Rectal smooth muscle tissue (tissue), 1 donor: ENCODE measurements around the gene SND1.

Source experiments
- H3K27ac ChIP-seq: one replicate; pipeline ENCODE4 v1.7.0; 2013; ENCODE audit warnings: low read depth, low read length, inconsistent platforms
- H3K27me3 ChIP-seq: one replicate; pipeline ENCODE4 v1.7.0; 2013; ENCODE audit warnings: low read length; ENCODE audit not compliant: control insufficient read depth, insufficient read depth
- H3K36me3 ChIP-seq: one replicate; pipeline ENCODE4 v1.7.0; 2013; ENCODE audit warnings: low read length; ENCODE audit not compliant: control insufficient read depth, insufficient read depth
- H3K4me1 ChIP-seq: one replicate; pipeline ENCODE4 v1.7.0; 2013; ENCODE audit warnings: low read length; ENCODE audit not compliant: control insufficient read depth, insufficient read depth
- H3K4me3 ChIP-seq: one replicate; pipeline ENCODE4 v1.7.0; 2013; ENCODE audit warnings: low read length
- H3K9ac ChIP-seq: one replicate; pipeline ENCODE4 v1.7.0; 2013; ENCODE audit warnings: low read length

Gene SND1

GRCh38 chr7:128122576-128123290 lies 470.7 kb downstream of the SND1 start:
- Histone ChIP-seq H3K27ac (no peak overlapping the region), H3K9ac (no peak overlapping the region), H3K4me1 (no peaks in the 10 kb centered on the region), H3K36me3 (no peaks in the 10 kb centered on the region), H3K4me3 (no peak overlapping the region), H3K27me3 (no peaks in the 10 kb centered on the region)

GRCh38 chr7:128123291-128124037 lies 471.5 kb downstream of the SND1 start:
- H3K4me3 ChIP-seq = no peak overlapping the region

GRCh38 chr7:128124786-128125185 lies 472.8 kb downstream of the SND1 start:
- Histone ChIP-seq H3K9ac (no peak overlapping the region), H3K27ac (no peak overlapping the region), H3K4me3 (no peak overlapping the region), H3K4me1 (no peaks in the 10 kb centered on the region), H3K27me3 (no peaks in the 10 kb centered on the region), H3K36me3 (no peaks in the 10 kb centered on the region)

More at GRCh38 chr7:128123291-128124037, 471.5 kb downstream of the SND1 start:
- no peaks in the 10 kb centered on the region for H3K27me3 ChIP-seq
- no peak overlapping the region for H3K9ac ChIP-seq
- no peak overlapping the region for H3K27ac ChIP-seq
- no peaks in the 10 kb centered on the region for H3K36me3 ChIP-seq
- no peaks in the 10 kb centered on the region for H3K4me1 ChIP-seq

GRCh38 chr7:128125816-128126215 lies 473.8 kb downstream of the SND1 start:
- no peak overlapping the region for H3K4me3 ChIP-seq
- no peaks in the 10 kb centered on the region for H3K36me3 ChIP-seq
- H3K4me1 ChIP-seq = no peaks in the 10 kb centered on the region
- H3K9ac ChIP-seq = no peak overlapping the region
- H3K27ac ChIP-seq = no peak overlapping the region
- H3K27me3 ChIP-seq = peaks cover 3% of the 10 kb centered on the region

- Histone ChIP-seq H3K4me3 (no peak overlapping the region), H3K36me3 (no peaks in the 10 kb centered on the region), H3K9ac (no peak overlapping the region), H3K4me1 (no peaks in the 10 kb centered on the region), H3K27me3 (peaks cover 3% of the 10 kb centered on the region), H3K27ac (no peak overlapping the region)
Observed at GRCh38 chr7:128128401-128128800, 476.4 kb downstream of the SND1 start.

GRCh38 chr7:128129224-128129864 lies 477.4 kb downstream of the SND1 start:
- H3K27ac ChIP-seq = no peak overlapping the region
- no peaks in the 10 kb centered on the region for H3K36me3 ChIP-seq
- H3K4me3 ChIP-seq = no peak overlapping the region
- H3K9ac ChIP-seq = no peak overlapping the region
- peaks cover 6% of the 10 kb centered on the region for H3K27me3 ChIP-seq
- H3K4me1 ChIP-seq = no peaks in the 10 kb centered on the region

- no peak overlapping the region for H3K9ac ChIP-seq
- H3K36me3 ChIP-seq = no peaks in the 10 kb centered on the region
- peaks cover 17% of the 10 kb centered on the region for H3K27me3 ChIP-seq
- H3K4me3 ChIP-seq = no peak overlapping the region
- H3K4me1 ChIP-seq = peaks cover 5% of the 10 kb centered on the region
- H3K27ac ChIP-seq = no peak overlapping the region
Observed at GRCh38 chr7:128131115-128131514, 479.1 kb downstream of the SND1 start.

- peaks cover 21% of the 10 kb centered on the region for H3K27me3 ChIP-seq
- no peak overlapping the region for H3K4me3 ChIP-seq
Observed at GRCh38 chr7:128131731-128132130, 479.7 kb downstream of the SND1 start.

GRCh38 chr7:128132426-128133069 lies 480.6 kb downstream of the SND1 start:
- Histone ChIP-seq H3K27me3 (peaks cover 21% of the 10 kb centered on the region), H3K27ac (no peak overlapping the region), H3K9ac (no peak overlapping the region), H3K4me3 (no peak overlapping the region), H3K4me1 (peaks cover 5% of the 10 kb centered on the region), H3K36me3 (no peaks in the 10 kb centered on the region)

More at GRCh38 chr7:128131731-128132130, 479.7 kb downstream of the SND1 start:
- H3K36me3 ChIP-seq = no peaks in the 10 kb centered on the region
- no peak overlapping the region for H3K9ac ChIP-seq
- no peak overlapping the region for H3K27ac ChIP-seq
- H3K4me1 ChIP-seq = peaks cover 5% of the 10 kb centered on the region

- Histone ChIP-seq H3K4me1 (peaks cover 5% of the 10 kb centered on the region), H3K9ac (no peak overlapping the region), H3K4me3 (peak overlapping the region; percentile 66), H3K27me3 (peaks cover 21% of the 10 kb centered on the region), H3K36me3 (no peaks in the 10 kb centered on the region), H3K27ac (no peak overlapping the region)
Observed at GRCh38 chr7:128135159-128135514, 483.1 kb downstream of the SND1 start.

GRCh38 chr7:128135515-128136214 lies 483.7 kb downstream of the SND1 start:
- Histone ChIP-seq H3K4me3 (peak overlapping the region; percentile 79), H3K27ac (no peak overlapping the region), H3K36me3 (no peaks in the 10 kb centered on the region), H3K27me3 (peaks cover 20% of the 10 kb centered on the region), H3K4me1 (peaks cover 5% of the 10 kb centered on the region), H3K9ac (no peak overlapping the region)

GRCh38 chr7:128136215-128136597 lies 484.2 kb downstream of the SND1 start:
- Histone ChIP-seq H3K4me1 (peaks cover 5% of the 10 kb centered on the region), H3K27ac (no peak overlapping the region), H3K9ac (no peak overlapping the region), H3K4me3 (peak overlapping the region; percentile 79), H3K27me3 (peaks cover 17% of the 10 kb centered on the region), H3K36me3 (no peaks in the 10 kb centered on the region)
